ENCODE data around the gene CDH4.

CDH4 gene

DNA sequence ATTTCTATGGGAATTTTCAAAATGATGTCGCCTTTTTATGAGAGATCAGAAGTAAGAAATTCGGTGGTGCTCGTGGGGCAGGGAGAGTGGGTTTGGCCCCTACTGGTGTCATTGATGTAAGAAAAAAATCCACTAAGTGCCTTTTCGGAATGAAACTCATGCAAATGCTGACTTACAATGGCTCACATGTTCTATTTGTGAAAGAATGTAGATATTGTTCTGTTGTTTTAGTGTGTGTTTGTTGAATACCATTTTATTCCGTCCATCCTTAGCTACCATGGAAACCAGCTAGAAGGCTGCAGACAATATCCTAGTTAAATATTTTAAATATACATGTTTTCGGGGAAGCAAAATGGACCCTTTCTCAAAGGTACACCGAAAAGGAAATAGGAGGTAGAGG, 508.7 kb downstream of the CDH4 start:
- DNase-seq = no peak

GRCh38 chr20:61761453-61762166, 509.5 kb downstream of the CDH4 start:
- DNase-seq = no peak

- DNase-seq = peak; percentile 9
Observed at GRCh38 chr20:61762167-61762710, 510.2 kb downstream of the CDH4 start.

- DNase-seq = no peak
Observed at GRCh38 chr20:61762886-61763739, 511.1 kb downstream of the CDH4 start.

GRCh38 chr20:61763740-61764400, 511.8 kb downstream of the CDH4 start:
- DNase-seq = no peak

DNA sequence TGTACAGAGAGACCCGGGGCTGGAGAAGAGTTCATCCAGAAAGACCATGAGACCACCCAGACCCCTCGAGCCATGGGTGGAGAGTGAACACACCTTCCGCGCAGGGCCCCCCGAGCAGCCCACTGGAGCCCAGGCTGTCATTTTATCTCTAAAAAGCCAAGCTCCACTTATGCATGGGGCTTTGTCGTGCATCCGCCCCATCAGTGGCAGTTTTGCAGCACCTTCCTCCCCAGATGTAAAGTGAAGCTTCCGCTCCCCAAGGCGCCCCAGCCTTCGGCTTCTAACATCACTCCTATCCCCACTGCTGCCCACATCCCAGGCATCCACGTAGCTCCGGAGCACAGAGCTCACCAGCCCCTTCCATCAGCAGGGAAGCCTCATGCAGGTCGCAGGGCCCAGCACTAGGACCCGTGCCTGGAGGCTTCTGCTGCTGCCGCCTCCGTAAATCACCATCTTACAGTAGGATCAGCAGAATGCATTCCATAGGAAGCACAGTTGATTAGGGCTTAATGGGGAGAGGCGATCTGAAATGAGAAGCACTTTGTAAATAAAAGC, 512.5 kb downstream of the CDH4 start:
- no peak for DNase-seq

- no peak for DNase-seq
Observed at GRCh38 chr20:61765081-61765870, 513.2 kb downstream of the CDH4 start.

DNA sequence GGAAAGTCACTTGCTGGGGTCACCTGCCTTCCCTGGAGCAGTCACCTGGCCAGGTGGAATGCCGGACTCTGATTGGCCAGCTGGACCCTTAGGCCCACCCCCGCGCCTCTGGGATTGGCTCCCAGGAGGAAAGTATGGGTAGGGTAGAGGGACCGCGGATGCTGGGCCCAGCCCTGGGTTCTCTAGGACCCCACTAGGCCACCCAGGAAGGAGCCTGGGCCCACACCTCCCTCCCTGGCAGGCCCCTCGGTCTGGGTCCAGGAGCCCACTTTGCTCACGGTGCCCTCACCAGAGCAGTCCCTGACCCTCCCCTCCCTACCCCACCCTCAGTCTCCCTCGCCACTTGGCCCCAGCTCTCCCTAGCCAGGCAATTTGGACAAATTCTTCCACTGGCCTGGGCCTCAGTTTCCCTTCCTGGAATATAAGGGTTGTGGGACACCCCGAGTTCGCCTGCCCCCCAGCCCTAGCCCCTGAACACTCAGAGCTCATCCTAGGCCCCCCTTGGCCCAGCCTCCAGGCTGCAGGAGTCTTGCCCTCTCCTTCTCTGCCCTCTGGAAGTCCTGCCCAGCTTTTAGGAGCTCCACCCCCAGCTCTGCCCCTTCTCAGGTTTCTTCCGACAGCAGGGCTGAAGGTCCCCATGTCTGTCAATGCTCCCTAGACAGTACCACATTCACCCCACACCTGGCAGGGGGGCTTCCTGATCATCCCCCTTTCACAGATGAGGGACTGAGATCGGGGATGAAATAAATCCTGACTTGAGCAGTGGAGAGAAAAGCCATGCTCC, 514.0 kb downstream of the CDH4 start:
- no peak for DNase-seq

GRCh38 chr20:61766921-61767610, 515.0 kb downstream of the CDH4 start:
- DNase-seq = no peak

DNA sequence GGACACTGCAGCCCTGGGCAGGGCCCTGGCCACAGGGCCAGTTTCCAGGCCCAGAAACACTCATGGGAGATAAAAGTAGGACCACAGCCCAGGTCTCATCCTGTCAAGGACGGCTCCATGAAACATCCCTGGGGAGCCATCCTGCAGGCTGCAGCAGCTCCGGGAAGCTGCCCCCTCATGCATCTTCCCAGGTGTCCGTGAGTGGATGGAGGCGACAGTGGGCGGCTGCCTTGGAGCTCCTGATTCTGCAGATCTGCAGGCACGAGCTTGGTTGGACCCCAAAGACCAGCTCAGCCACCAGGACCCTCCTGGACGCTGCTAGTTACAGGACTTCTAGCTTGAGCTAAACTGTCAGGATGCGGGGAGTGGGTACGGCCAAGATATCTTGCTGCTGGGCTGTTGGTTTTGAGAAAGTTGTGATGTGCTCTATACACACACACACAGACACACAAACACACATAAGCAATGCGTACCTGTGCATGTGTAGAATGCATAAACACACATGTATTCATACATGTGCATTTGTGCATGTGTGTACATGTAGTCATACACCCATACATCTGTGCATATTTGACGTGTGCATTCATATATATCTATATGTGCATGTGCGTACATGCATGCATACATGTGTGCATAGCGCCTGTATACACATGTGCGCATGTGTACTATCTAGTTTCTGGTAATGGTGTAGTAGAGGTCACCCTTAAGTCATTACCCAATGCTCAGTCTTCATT, 515.9 kb downstream of the CDH4 start:
- DNase-seq = no peak

- DNase-seq = no peak
Observed at GRCh38 chr20:61768571-61769285, 516.7 kb downstream of the CDH4 start.

DNA sequence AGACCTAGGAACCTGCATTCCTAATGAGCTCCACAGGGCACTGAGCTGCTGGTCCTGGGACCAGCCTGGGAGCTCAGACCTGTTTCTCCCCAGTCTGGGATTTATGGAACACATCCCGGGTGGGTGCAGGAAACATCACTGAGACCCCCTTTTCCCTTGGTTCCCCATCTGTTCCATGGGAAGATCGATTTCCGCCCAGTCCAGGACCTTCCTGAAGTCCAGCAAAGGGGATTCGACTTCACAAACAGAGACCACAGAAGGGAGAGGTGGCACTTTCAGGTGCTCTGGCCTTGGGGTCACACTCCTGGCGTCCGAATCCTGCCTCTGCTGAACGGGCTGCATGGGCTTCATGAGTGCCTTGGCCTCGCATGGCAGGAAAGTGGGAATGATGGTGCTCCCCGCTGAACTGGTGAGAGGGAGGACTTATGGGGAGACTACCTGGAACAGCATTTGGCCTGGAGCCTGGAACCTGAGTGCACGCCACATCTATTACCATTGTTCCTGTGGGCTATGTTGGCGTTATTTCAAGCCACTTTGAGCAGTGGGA, 517.3 kb downstream of the CDH4 start:
- no peak for DNase-seq

- no peak for DNase-seq
Observed at GRCh38 chr20:61770113-61770585, 518.1 kb downstream of the CDH4 start.

- no peak for DNase-seq
Observed at GRCh38 chr20:61771805-61772350, 519.8 kb downstream of the CDH4 start.

GRCh38 chr20:61772828-61773631, 521.0 kb downstream of the CDH4 start:
- DNase-seq = no peak

DNA sequence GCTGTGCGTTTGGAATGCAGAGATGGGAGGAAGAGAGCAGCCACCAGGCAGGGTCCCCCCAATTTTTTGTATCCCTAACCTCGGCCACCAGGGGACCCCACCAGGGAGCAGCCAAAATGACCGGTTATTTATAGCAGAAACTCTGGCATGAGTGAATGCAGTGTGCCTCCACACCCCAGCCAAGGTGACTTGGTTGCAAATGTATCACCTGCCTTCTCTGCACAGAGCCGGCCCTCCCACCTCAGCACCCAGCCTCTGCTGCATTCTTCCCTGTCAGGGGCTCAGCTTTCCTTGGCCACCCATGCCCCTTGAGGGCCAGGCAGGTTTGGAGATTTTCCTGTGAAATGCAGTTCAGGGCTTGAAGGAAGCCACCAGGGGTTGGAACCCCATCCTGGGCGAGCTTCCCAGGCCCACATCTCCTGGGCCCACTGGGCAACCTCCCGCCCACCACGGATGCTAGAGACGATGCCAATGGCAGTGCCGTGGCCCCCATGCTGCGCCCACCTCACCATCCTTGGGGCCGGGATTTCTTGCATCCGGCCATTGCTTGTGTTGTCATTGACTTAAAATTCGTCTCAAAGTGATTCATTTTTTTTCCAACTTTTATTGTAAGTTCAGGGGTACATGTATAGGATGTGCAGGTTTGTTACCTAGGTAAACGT, 522.0 kb downstream of the CDH4 start:
- no peak for DNase-seq

GRCh38 chr20:61775423-61775822, 523.4 kb downstream of the CDH4 start:
- DNase-seq = no peak
